Trophoblast cell (in vitro differentiated cells and primary cell): ENCODE results near the gene LDB2.

Experiments used
- DNase-seq, 2 donors: peaks; one replicate each; pipeline ENCODE4 v3.0.0-alpha.2; 2016
- H2AFZ ChIP-seq: 2 replicates; pipeline ENCODE4 v1.6.1; 2013; ENCODE audit warnings: low read length, moderate library complexity, mild to moderate bottlenecking; ENCODE audit not compliant: insufficient read depth, poor library complexity
- H2AK5ac ChIP-seq: 2 replicates; pipeline ENCODE4 v1.6.1; 2013; ENCODE audit warnings: mild to moderate bottlenecking, low read length
- H2BK120ac ChIP-seq: 2 replicates; pipeline ENCODE4 v1.6.1; 2013; ENCODE audit warnings: low read length, mild to moderate bottlenecking, moderate library complexity; ENCODE audit not compliant: insufficient read depth, poor library complexity
- H2BK12ac ChIP-seq: 2 replicates; pipeline ENCODE4 v1.6.1; 2013; ENCODE audit warnings: mild to moderate bottlenecking, low read length, moderate library complexity
- H2BK5ac ChIP-seq: 2 replicates; pipeline ENCODE4 v1.6.1; 2013; ENCODE audit warnings: low read length, low read depth, moderate library complexity, mild to moderate bottlenecking; ENCODE audit not compliant: poor library complexity
- H3K14ac ChIP-seq: 2 replicates; pipeline ENCODE4 v1.6.1; 2013; ENCODE audit warnings: mild to moderate bottlenecking, low read length
- H3K18ac ChIP-seq: 2 replicates; pipeline ENCODE4 v1.6.1; 2013; ENCODE audit warnings: mild to moderate bottlenecking, low read length
- H3K23ac ChIP-seq: 2 replicates; pipeline ENCODE4 v1.6.1; 2013; ENCODE audit warnings: low read length
- H3K27ac ChIP-seq: 2 replicates; pipeline ENCODE4 v1.5.1; 2013; ENCODE audit warnings: low read depth, mild to moderate bottlenecking, inconsistent platforms, low read length, moderate library complexity
- H3K27me3 ChIP-seq: 2 replicates; pipeline ENCODE4 v1.6.1; 2013; ENCODE audit warnings: inconsistent platforms, mild to moderate bottlenecking, low read length, moderate library complexity; ENCODE audit not compliant: insufficient read depth
- H3K36me3 ChIP-seq, 2 experiments: 1 replicate in 1 of 2; 2 replicates in 1 of 2; pipeline ENCODE4 v1.6.1; 2013; ENCODE audit warnings: low read length in 2 of 2, mild to moderate bottlenecking in 2 of 2, moderate library complexity in 1 of 2; ENCODE audit not compliant: insufficient read depth in 2 of 2, control insufficient read depth in 1 of 2
- H3K4ac ChIP-seq: 2 replicates; pipeline ENCODE4 v1.6.1; 2013; ENCODE audit warnings: low read depth, mild to moderate bottlenecking, low read length, moderate library complexity
- H3K4me1 ChIP-seq, 2 experiments: 1 replicate in 1 of 2; 2 replicates in 1 of 2; pipeline ENCODE4 v1.6.1; 2013; ENCODE audit warnings: low read length in 2 of 2, mild to moderate bottlenecking in 2 of 2, moderate library complexity in 1 of 2; ENCODE audit not compliant: insufficient read depth in 2 of 2, control insufficient read depth in 1 of 2
- H3K4me2 ChIP-seq: 2 replicates; pipeline ENCODE4 v1.6.1; 2013; ENCODE audit warnings: inconsistent platforms, mild to moderate bottlenecking, low read length, moderate library complexity
- H3K4me3 ChIP-seq: 2 replicates; pipeline ENCODE4 v1.5.1; 2013; ENCODE audit warnings: mild to moderate bottlenecking, low read depth, low read length, inconsistent platforms
- H3K79me1 ChIP-seq: one replicate; pipeline ENCODE4 v1.6.1; 2013; ENCODE audit warnings: low read length
- H3K79me2 ChIP-seq: 2 replicates; pipeline ENCODE4 v1.6.1; 2013; ENCODE audit warnings: low read length, mild to moderate bottlenecking; ENCODE audit not compliant: control insufficient read depth, insufficient read depth, poor library complexity
- H3K9ac ChIP-seq: 2 replicates; pipeline ENCODE4 v1.6.1; 2013; ENCODE audit warnings: mild to moderate bottlenecking, low read length
- H3K9me3 ChIP-seq: 2 replicates; pipeline ENCODE4 v1.6.1; 2013; ENCODE audit warnings: low read depth, mild to moderate bottlenecking, control low read depth, inconsistent platforms, low read length; ENCODE audit not compliant: insufficient read depth
- H4K12ac ChIP-seq: 2 replicates; pipeline ENCODE4 v1.6.1; 2013; ENCODE audit warnings: low read depth, mild to moderate bottlenecking, low read length, moderate library complexity
- H4K8ac ChIP-seq: 2 replicates; pipeline ENCODE4 v1.6.1; 2013; ENCODE audit warnings: low read depth, mild to moderate bottlenecking, low read length, moderate library complexity
- H4K91ac ChIP-seq: one replicate; pipeline ENCODE4 v1.6.1; 2013; ENCODE audit warnings: low read depth, mild to moderate bottlenecking, low read length, moderate library complexity
- WGBS: extraction: QIAGEN DNeasy Blood & Tissue Kit; methylation state at CpG from one replicate; pipeline ENCODE4 v1.1.7; 2013; ENCODE audit warnings: missing lambda C conversion rate; ENCODE audit not compliant: insufficient read length, insufficient coverage; ENCODE audit errors: extremely low coverage; 5-methylcytosine and 5-hydroxymethylcytosine counted together

The LDB2 gene

DNA sequence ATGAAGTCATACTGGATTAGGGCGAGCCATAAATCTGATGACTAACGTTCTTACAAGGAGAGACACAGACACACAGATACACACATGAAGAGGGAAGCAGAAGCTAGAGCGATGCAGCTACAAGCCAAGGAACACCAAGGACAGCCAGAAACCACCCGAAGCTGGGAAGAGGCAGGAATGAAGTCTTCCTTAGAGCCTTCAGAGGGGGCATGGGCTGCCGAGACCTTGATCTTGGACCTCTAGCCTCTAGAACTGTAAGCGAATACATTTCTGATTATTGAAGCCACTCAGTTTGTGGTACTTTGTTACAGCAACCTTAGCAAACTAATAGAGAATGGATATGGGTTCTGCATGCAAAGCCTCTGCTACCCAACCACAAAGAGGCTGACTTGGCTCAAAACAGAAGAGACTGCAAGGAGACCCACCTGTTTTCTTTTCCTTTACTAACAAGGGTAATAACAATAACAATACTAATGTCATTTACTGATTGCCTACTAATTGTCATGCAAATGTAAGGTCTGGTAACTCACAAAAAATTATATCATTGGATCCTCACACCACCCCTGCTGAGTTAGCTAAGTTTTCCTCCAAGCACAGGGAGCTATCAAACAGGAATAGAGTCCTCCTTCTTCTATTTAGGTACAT lies 10.1 kb upstream of the LDB2 start:
- H4K8ac ChIP-seq = no peak overlapping the region
- no peaks in the 10 kb centered on the region for H3K27me3 ChIP-seq
- no peak overlapping the region for H4K91ac ChIP-seq
- H3K27ac ChIP-seq = no peak overlapping the region
- H3K4me3 ChIP-seq = no peak overlapping the region
- H3K23ac ChIP-seq = no peak overlapping the region
- H3K79me1 ChIP-seq = no peaks in the 10 kb centered on the region
- H2BK5ac ChIP-seq = no peak overlapping the region
- H3K14ac ChIP-seq = no peak overlapping the region
- H3K9me3 ChIP-seq = no peaks in the 10 kb centered on the region
- no peaks in the 10 kb centered on the region for H3K79me2 ChIP-seq
- no peak overlapping the region for H2BK120ac ChIP-seq
- H2BK12ac ChIP-seq = no peak overlapping the region
- H3K18ac ChIP-seq = no peak overlapping the region
- H2AFZ ChIP-seq = no peak overlapping the region
- no peak overlapping the region for H2AK5ac ChIP-seq
- no peak overlapping the region for H3K4ac ChIP-seq
- no peak for DNase-seq
- WGBS = no CpG with 5 or more reads among the region's 6 CpGs
- H3K4me2 ChIP-seq = no peak overlapping the region
- H3K36me3 ChIP-seq = no peaks in the 10 kb centered on the region
- H3K4me1 ChIP-seq = no peaks in the 10 kb centered on the region
- no peak overlapping the region for H3K9ac ChIP-seq
- no peak overlapping the region for H4K12ac ChIP-seq

DNA sequence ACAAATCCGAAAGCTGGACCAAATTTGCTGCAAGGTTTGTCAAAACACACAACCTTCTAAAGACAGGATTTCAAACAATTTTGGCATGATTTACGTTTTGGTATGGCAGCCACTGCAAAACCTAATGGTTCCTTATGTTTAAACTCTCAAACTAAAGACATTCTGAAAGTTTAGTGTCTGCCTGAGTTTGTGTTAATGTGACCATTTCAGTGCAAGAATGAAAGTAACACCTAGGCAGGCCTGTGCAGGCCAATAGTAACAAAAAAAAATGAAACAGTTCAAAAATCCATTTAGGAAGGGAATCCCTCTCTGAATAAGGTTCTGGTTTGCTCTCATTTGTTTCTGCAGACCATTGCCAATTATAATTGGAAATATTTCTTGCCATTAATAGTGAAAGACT lies 1.9 kb upstream of the LDB2 start:
- no peak overlapping the region for H3K18ac ChIP-seq
- H3K4ac ChIP-seq = no peak overlapping the region
- peaks cover 2% of the 10 kb centered on the region for H3K79me1 ChIP-seq
- H3K79me2 ChIP-seq = no peaks in the 10 kb centered on the region
- DNase-seq = no peak
- H3K9me3 ChIP-seq = no peaks in the 10 kb centered on the region
- no peak overlapping the region for H3K4me2 ChIP-seq
- no peak overlapping the region for H2BK120ac ChIP-seq
- H3K4me1 ChIP-seq = peaks cover 4 to 10% of the 10 kb centered on the region in 2 experiments
- no peak overlapping the region for H3K27ac ChIP-seq
- H2AK5ac ChIP-seq = no peak overlapping the region
- H3K14ac ChIP-seq = no peak overlapping the region
- no peak overlapping the region for H2AFZ ChIP-seq
- H4K91ac ChIP-seq = no peak overlapping the region
- no peaks in the 10 kb centered on the region for H3K36me3 ChIP-seq
- no peak overlapping the region for H3K23ac ChIP-seq
- H3K9ac ChIP-seq = no peak overlapping the region
- H2BK12ac ChIP-seq = no peak overlapping the region
- H2BK5ac ChIP-seq = no peak overlapping the region
- no peak overlapping the region for H4K12ac ChIP-seq
- H3K4me3 ChIP-seq = no peak overlapping the region
- no peaks in the 10 kb centered on the region for H3K27me3 ChIP-seq
- WGBS = no CpG with 5 or more reads among the region's 2 CpGs
- no peak overlapping the region for H4K8ac ChIP-seq

DNA sequence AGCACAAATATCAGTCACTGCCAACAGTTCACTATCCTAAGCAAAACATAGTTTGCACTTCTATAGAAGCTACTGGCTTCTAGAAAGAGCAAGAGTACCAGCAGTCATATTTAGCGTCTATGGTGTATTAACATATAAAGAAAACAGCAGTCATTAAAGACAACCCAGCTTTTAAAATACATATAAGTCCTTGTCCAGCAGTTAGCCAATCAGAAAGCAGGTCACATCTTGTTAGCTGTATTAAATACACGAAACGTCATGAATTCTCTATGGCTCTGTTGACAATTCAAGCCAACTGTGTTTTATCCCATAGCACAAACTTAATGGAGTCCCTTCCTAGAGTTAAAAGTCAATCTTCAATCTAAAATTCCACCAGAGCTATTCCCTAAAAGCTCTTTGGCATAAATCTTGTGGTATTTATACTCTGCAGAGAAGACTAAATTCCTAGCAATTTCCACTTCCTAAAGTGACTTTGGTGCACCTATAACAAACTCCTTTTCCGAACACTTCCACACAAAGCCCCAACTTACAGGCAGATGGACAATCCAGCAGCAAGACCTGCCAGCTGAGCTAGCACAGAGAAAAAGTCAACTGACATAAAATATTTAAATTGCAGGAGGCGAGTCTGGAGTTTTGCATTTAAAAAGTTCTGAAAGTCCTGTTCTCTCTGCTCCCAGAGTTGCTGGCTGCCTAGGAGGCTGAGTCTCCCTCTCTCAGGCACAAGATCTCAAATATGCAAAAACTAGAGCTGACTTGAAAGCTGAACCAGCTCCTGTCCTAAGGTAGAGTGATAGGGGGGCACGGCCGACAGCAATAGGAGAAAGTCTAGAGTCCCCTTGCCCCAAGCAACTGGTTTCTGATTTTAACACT lies 1.3 kb downstream of the LDB2 start:
- H3K9ac ChIP-seq = no peak overlapping the region
- H3K27ac ChIP-seq = peak overlapping the region; percentile 28
- H2BK12ac ChIP-seq = no peak overlapping the region
- H4K12ac ChIP-seq = no peak overlapping the region
- peaks cover 2% of the 10 kb centered on the region for H3K79me1 ChIP-seq
- H4K91ac ChIP-seq = no peak overlapping the region
- no peaks in the 10 kb centered on the region for H3K36me3 ChIP-seq
- H3K4me1 ChIP-seq = peaks cover 4 to 10% of the 10 kb centered on the region in 2 experiments
- no peaks in the 10 kb centered on the region for H3K9me3 ChIP-seq
- H3K23ac ChIP-seq = no peak overlapping the region
- no peak overlapping the region for H4K8ac ChIP-seq
- no peak overlapping the region for H2AK5ac ChIP-seq
- H2BK120ac ChIP-seq = peak overlapping the region; percentile 62
- H3K14ac ChIP-seq = no peak overlapping the region
- H2BK5ac ChIP-seq = peak overlapping the region; percentile 19
- DNase-seq = no peak
- H3K4me2 ChIP-seq = peak overlapping the region; percentile 34
- no peak overlapping the region for H3K18ac ChIP-seq
- no peak overlapping the region for H2AFZ ChIP-seq
- H3K4ac ChIP-seq = no peak overlapping the region
- H3K27me3 ChIP-seq = no peaks in the 10 kb centered on the region
- WGBS = no CpG with 5 or more reads among the region's 7 CpGs
- H3K79me2 ChIP-seq = no peaks in the 10 kb centered on the region
- H3K4me3 ChIP-seq = no peak overlapping the region

DNA sequence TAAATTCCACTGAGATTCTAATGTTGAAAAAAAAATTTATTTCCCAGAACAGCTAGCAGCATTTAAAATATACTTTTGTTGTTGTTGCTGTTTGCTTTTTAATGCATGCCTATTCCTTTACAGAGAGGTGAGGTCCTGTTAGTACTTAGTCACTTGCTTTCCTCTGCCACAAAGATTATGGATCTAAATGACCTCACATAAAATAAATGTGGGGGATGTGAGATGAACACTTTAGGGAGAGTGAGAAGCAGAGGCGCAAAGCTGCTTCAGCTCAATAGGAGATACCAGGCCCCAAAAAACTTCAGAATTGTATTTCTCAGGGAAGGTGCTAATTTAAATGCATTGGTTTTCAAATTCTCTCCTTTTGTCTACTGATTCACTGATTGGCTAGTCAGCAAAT lies 4.0 kb downstream of the LDB2 start:
- no CpG with 5 or more reads among the region's 1 CpG for WGBS
- Histone ChIP-seq H3K4ac (no peak overlapping the region), H4K8ac (no peak overlapping the region), H3K18ac (no peak overlapping the region), H2BK5ac (no peak overlapping the region), H3K79me2 (no peaks in the 10 kb centered on the region), H3K14ac (no peak overlapping the region), H2AK5ac (no peak overlapping the region), H3K4me1 (peaks cover 7 to 10% of the 10 kb centered on the region in 2 experiments), H3K4me2 (no peak overlapping the region), H4K91ac (no peak overlapping the region), H3K23ac (no peak overlapping the region), H3K9me3 (no peaks in the 10 kb centered on the region), H2BK12ac (no peak overlapping the region), H3K79me1 (peaks cover 2% of the 10 kb centered on the region), H3K36me3 (no peaks in the 10 kb centered on the region), H3K27ac (no peak overlapping the region), H3K9ac (no peak overlapping the region), H2BK120ac (no peak overlapping the region), H3K27me3 (no peaks in the 10 kb centered on the region), H2AFZ (no peak overlapping the region), H4K12ac (no peak overlapping the region), H3K4me3 (no peak overlapping the region)
- no peak for DNase-seq
